Posterior cingulate gyrus (tissue), 11 donors: ENCODE results near the gene CLOCK.
"Not testable (repeated sequence)": the region's sequence is repeated elsewhere in the genome, so short reads cannot be mapped to it uniquely, and the experiment has no call there.

Source experiments
- DNase-seq, 10 donors: peaks; one replicate each; pipeline versions ENCODE4 v3.0.0 to v3.0.0-alpha.2; 2020 to 2021; ENCODE audit warnings: mixed read lengths in 3 of 10
- intact Hi-C: fragments of 100-400 bp; cut with DNase I; formaldehyde crosslinking; loops from one replicate; pipeline ENCODE4 v1.15.1; 2023

Gene CLOCK

GRCh38 chr4:55546756-55547465 is at the start of gene CLOCK:
TSS of gene CLOCK (minus strand) at chr4:55546909. CDS start at chr4:55482785, 64,124 bp downstream.
- DNase-seq = peak; percentile 76 to 97 (median 84)
- intact Hi-C loops = loop anchor here (1.0 to 10.0 kb wide), 3 partner anchors 112 to 306 kb away; partner anchors contain the start of genes EXOC1 and TMEM165

GRCh38 chr4:55592014-55592413 is 45.3 kb upstream of the CLOCK start, which contains the start of gene PDCL2:
TSS of gene PDCL2 (minus strand) at chr4:55592245. CDS start at chr4:55592109, 136 bp downstream.
- intact Hi-C loops = no loop called here
- DNase-seq = peak in 1 of 10 donors; percentile 69

- intact Hi-C loops = no loop called here
- DNase-seq = no peak
These were observed 41.5 kb upstream of the CLOCK start for GRCh38 chr4:55588160-55588559.

GRCh38 chr4:55582773-55583172 is 36.1 kb upstream of the CLOCK start:
- intact Hi-C loops, DNase-seq: not testable (repeated sequence)

GRCh38 chr4:55578341-55579010 is 31.8 kb upstream of the CLOCK start:
- intact Hi-C loops = no loop called here
- no peak for DNase-seq

- DNase-seq = no peak
- intact Hi-C loops = no loop called here
These were observed 28.8 kb upstream of the CLOCK start for GRCh38 chr4:55575513-55575912.

GRCh38 chr4:55574252-55574651 is 27.5 kb upstream of the CLOCK start:
- intact Hi-C loops = no loop called here

GRCh38 chr4:55571806-55572205 is 25.1 kb upstream of the CLOCK start:
- intact Hi-C loops = no loop called here
- no peak for DNase-seq

More at GRCh38 chr4:55574252-55574651, 27.5 kb upstream of the CLOCK start:
- DNase-seq = no peak

GRCh38 chr4:55568905-55569504 is 22.3 kb upstream of the CLOCK start:
- DNase-seq = no peak
- intact Hi-C loops = no loop called here

GRCh38 chr4:55561889-55562288 is 15.2 kb upstream of the CLOCK start:
- no peak for DNase-seq
- intact Hi-C loops = no loop called here

- intact Hi-C loops = no loop called here
- DNase-seq = no peak
These were observed 13.4 kb upstream of the CLOCK start for GRCh38 chr4:55560096-55560495.

GRCh38 chr4:55554453-55555030 is 7.8 kb upstream of the CLOCK start:
- intact Hi-C loops = loop anchor here (2.0 to 10.0 kb wide), 2 partner anchors 208 to 580 kb away; partner anchors contain the start of gene SRD5A3

GRCh38 chr4:55553441-55554201 is 6.9 kb upstream of the CLOCK start:
- DNase-seq = no peak

More at GRCh38 chr4:55554453-55555030, 7.8 kb upstream of the CLOCK start:
- no peak for DNase-seq

GRCh38 chr4:55551964-55552363 is 5.3 kb upstream of the CLOCK start:
- intact Hi-C loops = loop anchor here (10.0 kb wide), 1 partner anchor 577 kb away; no protein-coding TSS in a partner anchor

More at GRCh38 chr4:55553441-55554201, 6.9 kb upstream of the CLOCK start:
- intact Hi-C loops = loop anchor here (2.0 to 10.0 kb wide), 2 partner anchors 207 to 579 kb away; partner anchors contain the start of gene SRD5A3

GRCh38 chr4:55549888-55550287 is 3.2 kb upstream of the CLOCK start:
- DNase-seq = no peak

More at GRCh38 chr4:55551964-55552363, 5.3 kb upstream of the CLOCK start:
- not testable (repeated sequence) for DNase-seq

GRCh38 chr4:55547918-55548317 is 1.2 kb upstream of the CLOCK start:
- intact Hi-C loops = loop anchor here (5.0 to 10.0 kb wide), 2 partner anchors 113 to 151 kb away; partner anchors contain the start of gene TMEM165
- DNase-seq = no peak

More at GRCh38 chr4:55549888-55550287, 3.2 kb upstream of the CLOCK start:
- intact Hi-C loops = loop anchor here (5.0 to 10.0 kb wide), 3 partner anchors 115 to 575 kb away; partner anchors contain the start of gene TMEM165

GRCh38 chr4:55547466-55547770 is 709 bp upstream of the CLOCK start:
- intact Hi-C loops = loop anchor here (5.0 to 10.0 kb wide), 2 partner anchors 113 to 150 kb away; partner anchors contain the start of gene TMEM165

GRCh38 chr4:55546506-55546755 is 278 bp downstream of the CLOCK start:
- intact Hi-C loops = loop anchor here (1.0 to 10.0 kb wide), 3 partner anchors 112 to 307 kb away; partner anchors contain the start of genes EXOC1 and TMEM165
- DNase-seq = no peak

More at GRCh38 chr4:55547466-55547770, 709 bp upstream of the CLOCK start:
- DNase-seq = peak in 8 of 10 donors; percentile 29 to 93 (median 55)
